Activated CD8-positive, alpha-beta memory T cell treated with anti-CD3 and anti-CD28 coated beads for 24 hours (primary cell): ENCODE data around the gene MED14.

Experiments used
- DNase-seq: peaks from one replicate; pipeline ENCODE4 v3.0.0-alpha.2; 2020

Gene MED14

DNA sequence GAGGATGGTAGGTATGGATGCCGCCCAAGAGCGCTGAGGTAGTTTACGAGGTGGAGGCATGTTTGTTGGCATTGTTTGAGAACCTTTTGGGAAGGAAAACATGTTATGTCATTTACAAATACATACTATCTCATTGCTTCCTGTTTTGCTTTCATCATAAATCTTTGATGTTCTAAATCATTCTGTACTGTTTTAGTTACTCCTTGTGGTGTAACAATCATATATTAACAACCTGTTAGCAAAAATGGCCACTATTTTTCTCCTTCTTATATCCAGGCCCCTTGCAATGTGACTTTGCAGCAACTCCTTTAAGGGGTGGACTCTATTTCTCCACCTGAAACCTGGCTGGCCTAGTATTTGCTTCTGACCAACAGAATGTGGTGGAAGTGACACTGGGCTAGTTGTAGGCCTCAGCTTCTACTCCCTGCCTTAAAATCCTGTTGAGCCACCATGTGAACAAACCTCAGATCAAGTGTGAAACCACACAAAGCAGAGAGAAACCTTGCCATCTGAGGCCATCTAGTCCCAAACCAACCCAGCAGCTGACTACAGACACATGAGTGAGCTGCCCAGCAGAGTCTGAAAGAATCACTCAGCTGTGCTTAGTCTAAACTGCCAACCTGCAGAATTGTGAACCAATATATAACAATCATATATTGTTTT, 72.1 kb downstream of the MED14 start:
- DNase-seq: no peak

DNA sequence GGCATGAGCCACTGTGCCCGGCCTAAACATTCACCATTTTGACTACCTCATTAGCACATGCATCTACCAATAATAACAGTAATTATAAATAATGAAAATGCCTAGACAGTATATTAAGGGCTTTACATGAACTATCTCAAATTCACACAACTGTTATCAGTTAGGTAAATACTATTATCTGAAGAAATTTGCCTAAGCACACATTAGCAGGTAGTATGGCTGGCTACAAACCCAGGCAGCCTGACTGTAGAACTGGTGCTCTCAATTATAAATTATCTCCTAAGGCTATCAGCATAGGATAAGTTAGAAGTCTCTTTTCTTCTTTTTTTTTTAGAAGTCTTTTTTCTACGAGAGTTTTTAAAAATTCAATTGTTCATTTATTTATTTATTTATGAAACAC, 73.9 kb downstream of the MED14 start:
- DNase-seq: no peak

DNA sequence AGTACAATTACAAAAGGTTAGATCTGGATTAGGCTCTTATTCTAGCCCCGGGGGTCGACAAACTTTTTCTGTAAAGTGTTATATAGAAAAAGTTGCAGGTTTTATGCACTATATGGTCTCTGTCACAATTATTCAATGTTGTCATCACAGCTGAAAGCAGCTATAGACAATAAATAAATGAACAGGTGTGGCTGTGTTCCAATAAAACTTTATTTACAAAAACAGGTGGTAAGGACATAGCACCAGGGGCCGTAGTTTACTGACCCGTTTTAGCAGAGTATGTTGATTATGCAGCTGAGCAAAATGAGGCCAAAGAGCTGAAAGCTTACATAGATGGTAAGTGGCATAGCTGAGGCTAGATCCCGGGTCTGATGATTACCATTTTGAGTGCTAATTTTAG, 75.0 kb downstream of the MED14 start:
- no peak for DNase-seq

DNA sequence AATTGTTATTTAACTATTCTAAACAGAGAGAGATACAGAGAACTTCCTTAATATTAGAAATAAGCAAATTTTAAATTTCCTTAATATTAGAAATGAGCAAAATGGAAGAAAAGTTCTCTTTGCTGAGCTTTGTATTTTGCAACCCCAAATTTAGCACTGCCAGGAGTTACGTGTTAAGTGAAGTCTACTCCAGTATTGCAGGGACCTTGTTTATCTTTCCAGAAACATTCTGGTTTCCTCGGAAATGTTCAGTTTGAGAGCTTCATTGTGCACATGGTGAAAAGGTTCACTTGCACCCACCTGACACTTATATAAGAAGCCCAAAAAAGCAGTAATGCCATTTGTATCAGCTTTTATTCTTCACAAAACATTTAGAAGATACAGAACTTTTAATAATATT, 81.8 kb downstream of the MED14 start:
- DNase-seq: no peak

DNA sequence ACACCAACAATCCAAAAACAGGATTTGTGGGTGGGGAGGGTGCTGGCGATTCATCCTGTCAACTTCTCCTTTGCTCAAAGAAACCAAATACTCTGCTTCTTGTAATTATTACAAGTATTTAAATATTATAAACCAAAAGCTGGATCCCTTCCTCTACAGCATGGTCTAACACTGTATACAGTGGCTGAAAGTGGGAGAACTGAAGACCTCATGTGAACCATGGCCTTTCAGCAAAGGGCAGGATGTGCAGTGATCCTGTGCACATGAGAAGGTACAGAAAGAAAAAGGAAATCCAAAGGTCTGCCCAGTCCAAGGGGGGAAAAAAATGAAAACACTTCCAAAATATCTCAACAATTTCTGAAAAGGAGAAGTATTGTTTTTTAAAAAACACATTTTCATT, 82.7 kb downstream of the MED14 start:
- no peak for DNase-seq

DNA sequence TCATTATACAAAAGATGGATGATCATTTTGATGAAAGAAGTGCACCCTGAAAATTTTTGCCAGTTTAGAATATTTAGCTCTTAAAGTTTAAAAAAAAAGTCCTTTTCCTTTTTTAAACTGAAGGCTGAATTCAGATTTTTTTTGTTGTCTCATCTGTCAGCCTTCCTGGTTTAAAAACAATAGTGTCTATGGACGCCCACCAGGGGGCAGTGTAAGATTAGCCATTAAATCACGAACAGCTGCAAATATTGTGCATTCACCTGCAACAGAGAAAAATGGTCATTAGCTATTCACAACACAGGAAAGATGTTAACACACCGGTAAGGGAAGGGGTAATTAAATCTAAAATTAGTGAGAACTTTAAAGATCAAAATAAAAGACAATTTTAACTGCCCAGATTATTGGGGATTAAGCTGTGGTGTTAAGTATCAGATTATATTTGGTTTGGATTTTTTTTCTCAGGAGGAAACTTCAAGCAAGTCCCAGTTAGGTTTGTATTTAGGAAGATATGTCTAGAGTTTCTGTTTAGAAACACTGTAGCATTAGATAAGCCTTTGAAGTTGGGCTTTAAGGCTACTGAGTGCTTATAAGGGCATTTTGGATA, 83.6 kb downstream of the MED14 start:
- DNase-seq: peak; percentile 86

DNA sequence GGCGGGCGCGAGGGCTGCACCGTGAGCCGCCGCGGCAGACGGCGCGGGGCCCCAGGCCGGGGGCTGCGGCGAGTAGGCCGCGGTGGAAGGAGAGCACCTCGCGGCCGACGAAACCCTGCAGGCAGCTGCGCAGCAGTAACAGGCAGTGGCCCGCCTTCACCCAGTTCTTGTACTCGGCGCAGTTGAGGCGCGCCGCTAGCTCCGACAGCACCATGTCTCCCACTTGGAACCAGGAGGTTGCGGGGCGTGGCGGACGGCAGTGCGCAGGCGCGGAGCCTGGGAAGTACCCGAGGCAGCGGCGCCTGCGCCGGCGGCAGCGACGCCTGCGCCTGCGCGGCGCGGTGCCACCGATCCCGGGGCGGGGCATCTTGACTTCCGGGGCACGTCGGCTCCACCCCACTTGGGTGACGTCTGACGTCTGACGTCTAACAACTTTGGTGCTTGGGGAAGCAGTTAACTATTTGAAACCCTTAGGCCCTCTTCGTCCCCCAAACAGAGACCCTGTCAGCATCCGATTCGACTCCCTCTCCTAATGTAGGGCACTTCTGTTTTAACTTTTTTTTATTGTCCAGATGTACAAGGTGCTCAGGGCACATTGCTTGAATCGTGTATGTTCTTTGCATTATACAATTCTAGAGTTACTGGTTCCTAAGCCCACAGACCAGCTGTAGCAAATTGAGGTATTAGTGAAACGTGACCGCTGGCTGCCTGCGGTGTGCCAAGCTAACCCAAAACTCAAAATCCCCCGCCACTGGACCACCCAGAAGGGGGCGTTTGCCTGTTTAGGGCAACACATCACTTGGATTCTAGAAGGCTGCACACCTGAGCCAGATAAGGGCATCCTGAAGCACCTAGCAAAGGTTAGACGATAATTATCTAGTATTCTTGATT, 87.8 kb downstream of the MED14 start, which contains the start of gene CXorf38:
Gene CXorf38, minus strand, starts transcription at position 255 of the 891 bp plus-strand sequence. Its CDS starts 41 bp downstream, at position 214.
- peak; percentile 99 for DNase-seq

DNA sequence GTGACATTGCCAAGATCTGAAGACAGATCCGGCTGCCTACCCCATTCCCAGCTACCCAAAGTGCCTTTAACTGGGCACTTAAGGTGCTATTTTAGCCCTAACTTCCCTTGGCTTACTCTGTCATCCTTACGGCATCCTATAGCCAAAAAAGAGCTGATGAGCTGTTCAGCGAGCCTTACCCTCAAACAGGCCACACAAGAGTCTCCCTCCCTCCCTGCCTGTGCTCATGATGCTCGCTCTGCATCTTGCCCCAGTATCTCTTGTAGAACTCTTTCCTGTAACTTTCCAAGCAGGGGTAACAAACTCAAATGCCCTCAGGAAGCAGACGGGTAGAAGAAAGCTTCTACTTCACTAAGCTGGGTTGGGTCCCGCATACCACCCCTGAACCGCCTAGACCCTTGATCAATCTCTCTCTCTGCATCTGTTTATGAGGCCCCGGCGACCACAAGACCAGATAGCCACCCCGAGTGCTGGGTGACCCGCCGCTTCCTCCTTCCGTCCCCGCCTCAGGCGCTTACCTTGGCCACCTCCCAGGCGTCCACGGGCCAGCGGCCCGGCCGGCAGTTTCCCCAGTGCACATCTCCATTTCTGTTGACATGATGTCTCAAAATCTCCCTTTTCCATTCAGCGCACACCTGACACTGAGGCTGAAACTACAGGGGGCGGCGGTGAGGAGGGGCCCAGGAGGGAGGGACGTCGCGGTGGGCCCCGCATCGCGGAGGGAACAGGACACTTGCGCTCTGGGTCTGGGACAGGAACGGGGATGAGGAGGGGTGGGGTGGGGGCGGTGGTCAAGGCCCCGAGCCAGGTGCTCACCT, 88.6 kb downstream of the MED14 start:
- DNase-seq: peak; percentile 79

DNA sequence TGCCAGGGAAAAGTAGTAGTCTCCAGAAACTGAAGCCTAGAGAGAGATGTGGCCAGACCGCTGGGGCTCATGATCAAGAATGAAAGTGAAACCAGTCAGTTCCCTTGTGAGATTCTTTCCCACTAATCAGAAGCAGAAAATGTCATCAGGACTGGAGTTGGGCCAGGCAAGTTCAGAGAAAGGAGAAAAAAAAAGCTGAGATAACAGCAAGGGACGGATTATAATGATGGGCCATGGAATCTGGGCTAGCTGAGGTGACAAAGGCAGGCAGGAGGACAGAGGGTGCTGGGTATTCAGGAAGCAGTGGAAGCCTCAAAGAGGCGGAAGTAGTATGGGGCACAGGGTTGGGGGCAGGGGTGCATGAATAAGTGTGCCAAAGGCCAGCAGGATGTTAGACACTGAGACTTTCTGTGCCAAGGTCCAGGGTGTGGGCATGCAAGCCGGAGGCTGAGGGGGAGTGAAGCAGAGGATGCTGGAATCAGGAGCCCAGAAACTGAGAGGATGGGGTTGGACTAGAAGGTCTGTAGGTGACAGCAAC, 90.5 kb downstream of the MED14 start:
- DNase-seq: peak; percentile 73

DNA sequence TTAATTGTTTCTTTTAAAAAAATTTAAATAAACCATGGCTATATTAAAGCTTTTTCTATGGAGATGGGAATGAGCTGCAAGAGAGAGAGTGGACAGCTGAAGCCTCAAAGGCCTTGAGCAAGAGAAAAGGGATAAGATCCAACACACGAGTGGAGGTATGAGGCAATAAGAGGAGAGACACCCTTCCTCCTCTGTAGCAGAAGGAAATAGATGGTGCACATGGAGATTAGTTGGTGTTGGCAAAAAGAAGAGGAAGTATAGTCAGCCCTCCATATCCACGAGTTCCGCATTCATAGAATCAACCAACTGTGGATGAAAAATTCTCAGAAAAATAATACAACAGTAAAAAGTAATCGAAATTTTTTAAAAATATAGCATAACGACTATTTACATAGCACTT, 91.2 kb downstream of the MED14 start:
- no peak for DNase-seq

DNA sequence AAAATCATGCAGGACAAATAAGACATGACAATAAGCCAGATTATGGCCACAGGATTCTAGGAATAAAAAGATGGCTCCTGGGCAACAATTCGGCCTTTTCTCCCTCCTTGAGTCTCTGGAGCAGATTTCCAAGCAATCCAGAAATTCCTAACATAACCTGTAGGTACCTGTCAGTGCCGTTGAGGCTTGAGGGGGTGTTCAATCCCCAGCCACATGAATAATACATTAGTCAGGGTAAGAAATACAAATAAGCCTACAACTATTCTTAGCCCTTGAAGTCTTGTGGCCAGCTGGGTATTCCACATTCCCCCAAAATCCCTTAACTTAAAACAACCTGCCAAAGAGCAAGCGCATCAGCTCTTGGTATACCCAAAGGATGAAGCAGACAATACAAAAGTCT, 97.7 kb downstream of the MED14 start:
- DNase-seq: no peak

DNA sequence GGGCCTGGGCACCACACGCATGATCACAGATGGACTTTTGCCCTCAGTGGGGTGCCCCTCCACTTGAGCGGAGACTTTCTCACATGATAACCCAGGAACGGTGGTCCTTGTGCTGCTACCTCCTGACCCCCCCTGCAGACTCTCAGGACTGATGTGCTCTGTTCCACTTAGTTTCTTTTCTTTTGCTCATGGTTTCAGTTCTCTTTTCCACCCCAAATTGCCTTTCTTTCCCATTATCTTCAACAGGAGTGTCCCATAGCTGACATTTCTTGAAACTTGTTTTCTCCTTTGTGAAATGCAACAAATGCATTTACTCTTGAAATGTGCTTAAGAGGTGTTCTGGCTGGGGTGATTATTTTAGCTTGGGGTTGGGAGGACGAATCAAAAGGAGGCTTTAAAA, 103.1 kb downstream of the MED14 start:
- DNase-seq: no peak

DNA sequence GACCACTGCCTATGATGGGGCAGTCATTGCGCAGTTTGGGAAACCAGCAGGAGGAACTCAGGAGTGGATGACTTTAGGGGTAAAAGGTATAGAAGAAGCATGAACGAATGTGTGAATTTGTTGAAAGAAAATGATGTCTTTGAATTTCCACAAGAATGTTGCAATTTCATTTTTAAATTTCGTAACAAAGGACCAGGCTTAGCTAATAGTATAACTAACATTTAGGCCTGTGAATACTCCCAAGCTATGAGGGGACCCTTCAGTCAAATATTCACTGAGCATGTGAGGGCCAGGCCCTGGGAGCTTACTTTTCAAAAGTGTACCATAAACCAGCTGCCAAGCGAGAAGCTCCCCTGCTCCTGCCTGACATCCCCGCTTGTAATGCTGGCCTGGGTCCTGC, 106.8 kb downstream of the MED14 start:
- no peak for DNase-seq

DNA sequence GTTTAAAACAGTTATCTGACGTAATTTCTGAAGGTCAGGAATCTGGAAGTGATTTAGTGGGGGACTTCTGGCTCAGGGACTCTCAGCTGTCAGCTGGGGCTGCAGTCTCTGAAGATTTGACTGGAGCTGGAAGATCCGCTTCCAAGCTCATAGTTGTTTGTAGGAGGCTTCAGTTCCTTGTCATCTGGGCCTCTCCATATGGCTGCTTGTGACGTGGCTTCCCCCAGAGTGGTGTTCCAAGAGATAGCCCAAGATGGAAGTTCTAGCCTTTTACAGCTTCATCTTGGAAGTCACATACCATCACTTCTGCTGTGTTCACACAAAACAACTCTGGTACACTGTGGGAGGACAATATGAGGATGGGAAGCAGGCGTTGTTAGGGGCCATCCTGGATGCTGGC, 110.0 kb downstream of the MED14 start:
- DNase-seq: no peak

DNA sequence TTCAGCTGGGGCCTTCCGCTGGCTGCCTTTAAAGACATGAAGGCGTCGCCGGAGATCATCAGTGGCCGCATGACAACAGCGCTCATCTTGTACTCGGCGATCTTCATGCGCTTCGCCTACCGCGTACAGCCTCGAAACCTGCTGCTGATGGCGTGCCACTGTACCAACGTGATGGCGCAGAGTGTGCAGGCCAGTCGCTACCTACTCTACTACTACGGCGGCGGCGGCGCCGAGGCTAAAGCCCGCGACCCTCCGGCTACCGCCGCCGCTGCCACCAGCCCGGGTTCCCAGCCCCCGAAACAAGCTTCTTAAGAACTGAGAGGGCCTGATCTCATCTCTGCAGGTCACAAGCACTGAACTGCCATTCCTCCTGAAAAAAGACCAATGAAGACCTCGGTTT, 111.7 kb downstream of the MED14 start:
- DNase-seq: no peak

DNA sequence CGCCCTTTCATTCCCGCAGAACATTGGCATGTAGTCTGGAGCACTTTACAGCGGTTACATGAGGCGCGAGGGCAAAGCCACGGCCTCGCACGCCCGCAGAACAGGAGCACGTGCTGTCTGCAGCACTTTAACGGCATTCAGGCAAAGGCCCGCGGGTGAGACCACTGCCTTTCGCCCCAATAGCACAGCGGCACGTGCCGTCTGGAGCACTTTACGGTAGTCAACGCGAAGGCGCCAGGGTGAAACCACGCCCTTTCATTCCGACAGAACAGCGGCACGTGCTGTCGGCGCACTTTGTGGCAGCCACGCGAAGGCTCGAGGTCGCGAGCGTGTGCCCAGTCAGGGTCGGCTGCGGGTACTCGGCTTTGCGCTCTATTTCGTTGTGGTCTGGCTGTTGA, 112.2 kb downstream of the MED14 start, which contains the start of gene MPC1L:
Gene MPC1L, plus strand, starts transcription at position 290 of the 398 bp plus-strand sequence. CDS start 138 bp downstream, outside the sequence.
- DNase-seq: no peak

DNA sequence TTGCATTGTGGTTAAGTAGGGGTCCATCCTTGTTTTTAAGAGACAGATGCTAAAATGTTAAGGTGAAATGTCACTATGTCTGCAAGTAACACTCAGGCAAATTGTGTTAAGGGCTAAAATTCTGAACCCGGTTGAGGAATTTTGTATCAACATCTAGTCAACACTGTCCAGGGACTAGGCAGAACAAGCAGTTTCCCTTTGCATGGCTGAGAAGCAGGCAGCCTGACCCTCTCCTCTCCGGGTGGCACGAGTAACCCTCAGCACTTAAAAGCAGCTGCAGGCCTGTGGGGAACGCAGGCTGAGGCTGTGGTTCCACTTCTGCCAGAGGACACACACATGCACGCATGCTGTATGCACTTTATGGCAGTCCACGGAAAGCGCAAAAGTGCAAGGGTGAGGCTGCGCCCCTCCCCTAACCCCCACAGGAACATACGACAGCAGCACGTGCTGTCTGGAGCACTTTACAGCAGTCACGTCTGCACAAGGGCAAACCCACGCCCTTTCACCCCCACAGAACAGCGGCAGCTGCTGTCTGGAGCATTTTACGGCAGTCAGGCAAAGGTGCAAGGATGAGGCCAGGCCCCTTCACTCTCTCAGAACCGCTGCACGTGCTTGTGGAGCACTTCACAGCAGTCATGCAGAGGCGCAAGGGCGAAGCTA, 112.7 kb downstream of the MED14 start:
- no peak for DNase-seq

DNA sequence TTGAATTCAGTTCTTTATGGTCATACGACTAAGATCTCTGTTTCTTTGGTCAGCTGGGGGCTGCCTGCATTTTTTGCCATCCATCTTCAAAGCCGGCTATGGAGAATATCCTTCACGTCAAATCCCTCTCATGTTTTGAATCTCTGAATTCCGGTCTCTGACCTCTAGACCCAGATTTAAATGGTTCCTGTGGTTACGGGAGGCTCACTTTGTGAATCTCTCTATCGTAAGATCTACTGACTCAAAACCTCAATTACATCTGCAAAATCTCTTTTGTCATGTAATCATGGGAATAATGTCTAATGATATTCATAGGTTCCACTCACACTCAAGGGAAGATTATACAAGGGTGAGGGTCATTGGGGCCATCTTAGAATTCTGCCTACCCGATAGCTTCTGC, 117.8 kb downstream of the MED14 start:
- no peak for DNase-seq

DNA sequence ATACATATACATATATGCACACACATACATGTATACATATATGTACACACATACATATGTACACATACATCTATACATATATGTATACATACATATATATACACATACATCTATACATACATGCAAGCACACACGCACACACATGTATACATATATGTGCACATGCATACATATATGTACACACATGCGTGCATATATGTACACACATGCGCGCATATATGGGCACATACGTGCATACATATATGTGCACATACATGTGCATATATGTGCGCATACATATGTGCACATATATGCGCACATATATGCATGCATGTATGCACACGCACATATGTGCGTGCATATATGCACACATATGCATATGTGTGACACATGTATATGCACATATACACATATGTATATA, 119.4 kb downstream of the MED14 start:
- no peak for DNase-seq

DNA sequence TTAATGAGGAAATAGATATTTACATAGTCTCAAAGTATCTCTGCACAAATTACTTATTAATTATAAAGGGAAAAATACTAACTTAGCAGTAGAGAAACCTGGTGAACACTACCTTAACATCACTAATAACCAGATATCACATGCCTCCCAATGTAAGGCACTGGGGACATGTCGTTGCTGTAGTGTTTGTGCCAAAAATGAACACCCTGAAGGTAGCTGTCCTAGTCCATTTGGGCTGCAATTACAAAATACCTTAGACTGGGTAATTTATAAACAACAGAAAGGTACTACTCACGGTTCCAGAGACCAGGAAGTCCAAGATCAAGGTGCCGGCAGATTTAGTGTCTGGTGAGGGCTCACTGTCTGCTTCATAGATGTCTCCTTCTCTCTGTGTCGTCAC, 122.8 kb downstream of the MED14 start:
- no peak for DNase-seq

DNA sequence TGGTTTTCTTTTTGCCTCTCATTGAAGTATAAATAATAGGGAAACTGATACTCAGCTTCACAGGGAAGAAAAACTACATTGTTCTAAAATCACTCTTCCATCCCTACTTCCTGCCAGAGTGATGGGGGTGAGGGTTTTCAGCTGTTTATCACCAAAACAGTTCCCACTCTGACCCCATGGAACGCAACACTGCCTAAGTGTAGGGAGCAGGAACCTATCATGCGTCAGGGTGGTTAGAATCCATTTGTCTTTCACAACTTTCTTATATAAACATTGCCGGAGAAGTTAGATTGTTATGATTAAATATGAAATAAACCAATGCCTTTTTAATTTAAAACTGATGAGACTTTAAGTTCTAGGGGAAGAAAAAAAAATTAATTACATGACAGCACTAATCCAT, 128.0 kb downstream of the MED14 start:
- no peak for DNase-seq

DNA sequence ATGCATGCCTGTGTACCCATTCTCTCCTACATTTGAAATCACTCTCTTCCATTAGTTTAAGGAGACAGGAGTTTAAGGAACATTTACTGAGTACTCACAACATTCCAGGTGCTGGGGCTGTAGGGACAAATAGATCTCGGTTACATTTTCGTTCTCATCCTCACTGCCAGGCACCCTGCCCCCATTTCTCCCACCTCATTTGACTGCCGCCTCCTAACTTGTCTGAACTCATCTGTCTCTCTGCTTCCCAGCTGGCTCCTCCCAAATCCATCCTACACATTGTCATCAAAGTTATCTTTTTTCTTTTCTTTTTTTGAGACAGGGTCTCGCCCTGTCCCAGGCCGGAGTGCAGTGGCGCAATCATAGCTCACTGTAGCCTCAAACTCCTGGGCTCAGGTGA, 131.9 kb downstream of the MED14 start:
- DNase-seq: no peak
